Esophagus muscularis mucosa (tissue), 4 donors: ENCODE measurements around the gene NRIP1. TPM values are rescaled to one million over a fixed set of nuclear protein-coding genes. Genes with fewer than 3 reads are reported as not detected.
A peak's percentile ranks its signal among the peaks of the same experiment; 100 is the strongest.

ENCODE experiments used
- DNase-seq: peaks from one replicate; pipeline ENCODE4 v3.0.0-alpha.2; 2017; ENCODE audit errors: extremely low spot score
- H3K27ac ChIP-seq, 4 donors: fragments of 200-600 bp; sonication (generic); replicated peaks in 1 of 4; 1 replicate in 3 of 4; 2 replicates in 1 of 4; pipeline ENCODE4 v1.5.1; 2016 to 2019; ENCODE audit warnings: mild to moderate bottlenecking in 1 of 4
- H3K27me3 ChIP-seq, 4 donors: fragments of 200-600 bp; sonication (generic); one replicate each; pipeline versions ENCODE4 v1.5.1 to v1.6.0; 2016 to 2019
- H3K36me3 ChIP-seq, 4 donors: fragments of 200-600 bp; sonication (generic); one replicate each; pipeline ENCODE4 v1.5.1; 2016 to 2019
- H3K4me1 ChIP-seq, 4 donors: fragments of 200-600 bp; sonication (generic); one replicate each; pipeline ENCODE4 v1.5.1; 2016 to 2019
- H3K4me3 ChIP-seq, 4 donors: fragments of 200-600 bp; sonication (generic); 1 replicate in 2 of 4; 2 replicates in 2 of 4; pipeline ENCODE4 v1.5.1; 2016 to 2019; ENCODE audit warnings: mild to moderate bottlenecking in 4 of 4, moderate library complexity in 1 of 4
- H3K9me3 ChIP-seq, 4 donors: fragments of 200-600 bp; sonication (generic); 1 replicate in 3 of 4; 2 replicates in 1 of 4; pipeline ENCODE4 v1.5.1; 2016 to 2019
- EP300 ChIP-seq: sonication (generic); formaldehyde crosslinking; IDR thresholded peaks from one replicate; pipeline ENCODE4 v1.6.1; 2017; ENCODE audit warnings: antibody characterized with exemption
- POLR2A ChIP-seq: fragments of 450-650 bp; IDR thresholded peaks from one replicate; pipeline ENCODE4 v1.6.1; 2017; ENCODE audit warnings: antibody characterized with exemption, moderate library complexity, mild to moderate bottlenecking, low read depth
- POLR2AphosphoS5 ChIP-seq, 2 donors: sonication (generic); formaldehyde crosslinking; IDR thresholded peaks; one replicate each; pipeline ENCODE4 v1.6.1; 2017; ENCODE audit warnings: antibody characterized with exemption in 2 of 2
- WGBS: methylation state at CpG from one replicate; pipeline ENCODE4 v1.1.5; 2018; 5-methylcytosine and 5-hydroxymethylcytosine counted together
- intact Hi-C: fragments of 100-400 bp; cut with DNase I; formaldehyde crosslinking; loops from one replicate; pipeline ENCODE4 v1.15.1; 2023
- total RNA-seq, 4 donors: library from RNA; depleted of rRNA; stranded (reverse); fragments of >200 nt; gene quantifications; one replicate each; pipeline versions ENCODE4 v1.1.0 to v1.2.1, GENCODE V29; 2016
- TF ChIP-seq, protein P1 (sequence below), 3 experiments: fragments of 200-600 bp in 2 of 3; fragments of 450-650 bp in 1 of 3; sonication (generic) in 2 of 3; IDR thresholded peaks; one replicate each; pipeline ENCODE4 v1.5.1; 2017 to 2019; ENCODE audit warnings: antibody characterized with exemption in 3 of 3, mild to moderate bottlenecking in 2 of 3, moderate library complexity in 1 of 3

NRIP1 gene
- total RNA-seq, 4 donors from 2014 or later: 21.7 to 33.3 (median 28.5) TPM

- Histone ChIP-seq H3K9me3 (no peaks in the 10 kb centered on the region), H3K36me3 (no peaks in the 10 kb centered on the region), H3K4me3 (peak overlapping the region; percentile 67 to 96 (median 92)), H3K27me3 (no peaks in the 10 kb centered on the region), H3K4me1 (peaks cover 43 to 60% (median 52%) of the 10 kb centered on the region in 4 donors), H3K27ac (peak overlapping the region; percentile 97 to 98 (median 98))
- no peak for DNase-seq
- 9% methylated on average over 11 of the region's 11 CpGs for WGBS
- intact Hi-C loops: loop anchor here (5.0 kb wide), 2 partner anchors 196 to 681 kb away; partner anchors contain the start of gene HSPA13
- TF ChIP-seq POLR2A: no peak
Measured at GRCh38 chr21:15063081-15063813, 1.6 kb downstream of the NRIP1 start.

- H3K36me3 ChIP-seq: no peaks in the 10 kb centered on the region
- H3K27ac ChIP-seq: peak overlapping the region in 1 of 4 donors; percentile 98
- TF ChIP-seq, protein P1, sequence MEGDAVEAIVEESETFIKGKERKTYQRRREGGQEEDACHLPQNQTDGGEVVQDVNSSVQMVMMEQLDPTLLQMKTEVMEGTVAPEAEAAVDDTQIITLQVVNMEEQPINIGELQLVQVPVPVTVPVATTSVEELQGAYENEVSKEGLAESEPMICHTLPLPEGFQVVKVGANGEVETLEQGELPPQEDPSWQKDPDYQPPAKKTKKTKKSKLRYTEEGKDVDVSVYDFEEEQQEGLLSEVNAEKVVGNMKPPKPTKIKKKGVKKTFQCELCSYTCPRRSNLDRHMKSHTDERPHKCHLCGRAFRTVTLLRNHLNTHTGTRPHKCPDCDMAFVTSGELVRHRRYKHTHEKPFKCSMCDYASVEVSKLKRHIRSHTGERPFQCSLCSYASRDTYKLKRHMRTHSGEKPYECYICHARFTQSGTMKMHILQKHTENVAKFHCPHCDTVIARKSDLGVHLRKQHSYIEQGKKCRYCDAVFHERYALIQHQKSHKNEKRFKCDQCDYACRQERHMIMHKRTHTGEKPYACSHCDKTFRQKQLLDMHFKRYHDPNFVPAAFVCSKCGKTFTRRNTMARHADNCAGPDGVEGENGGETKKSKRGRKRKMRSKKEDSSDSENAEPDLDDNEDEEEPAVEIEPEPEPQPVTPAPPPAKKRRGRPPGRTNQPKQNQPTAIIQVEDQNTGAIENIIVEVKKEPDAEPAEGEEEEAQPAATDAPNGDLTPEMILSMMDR (IDR thresholded peaks at IDR 0.05): no peak
- TF ChIP-seq POLR2A (no peak), POLR2AphosphoS5 (IDR thresholded peaks at IDR 0.05) (no peak), EP300 (no peak)
- 60% methylated on average over 2 of the region's 2 CpGs for WGBS
- no peaks in the 10 kb centered on the region for H3K9me3 ChIP-seq
- peak overlapping the region; percentile 67 to 96 (median 92) for H3K4me3 ChIP-seq
- peaks cover 50 to 66% (median 59%) of the 10 kb centered on the region in 4 donors for H3K4me1 ChIP-seq
- no peaks in the 10 kb centered on the region for H3K27me3 ChIP-seq
- intact Hi-C loops: loop anchor here (5.0 kb wide), 2 partner anchors 195 to 680 kb away; partner anchors contain the start of gene HSPA13
- DNase-seq: no peak
Measured at GRCh38 chr21:15062606-15062965, 2.2 kb downstream of the NRIP1 start.

GRCh38 chr21:15061747-15062605 is 2.8 kb downstream of the NRIP1 start:
- WGBS: 60% methylated on average over 6 of the region's 6 CpGs
- intact Hi-C loops: loop anchor here (5.0 kb wide), 2 partner anchors 195 to 680 kb away; partner anchors contain the start of gene HSPA13
- no peak for DNase-seq
- H3K36me3 ChIP-seq: no peaks in the 10 kb centered on the region
- no peak overlapping the region for H3K27ac ChIP-seq
- TF ChIP-seq, protein P1 (IDR thresholded peaks at IDR 0.05): no peak
- no peak for TF ChIP-seq EP300
- H3K27me3 ChIP-seq: no peaks in the 10 kb centered on the region
- H3K4me1 ChIP-seq: peaks cover 56 to 72% (median 65%) of the 10 kb centered on the region in 4 donors
- no peaks in the 10 kb centered on the region for H3K9me3 ChIP-seq
- H3K4me3 ChIP-seq: peak overlapping the region in 3 of 4 donors; percentile 67 to 93 (median 91)

DNA sequence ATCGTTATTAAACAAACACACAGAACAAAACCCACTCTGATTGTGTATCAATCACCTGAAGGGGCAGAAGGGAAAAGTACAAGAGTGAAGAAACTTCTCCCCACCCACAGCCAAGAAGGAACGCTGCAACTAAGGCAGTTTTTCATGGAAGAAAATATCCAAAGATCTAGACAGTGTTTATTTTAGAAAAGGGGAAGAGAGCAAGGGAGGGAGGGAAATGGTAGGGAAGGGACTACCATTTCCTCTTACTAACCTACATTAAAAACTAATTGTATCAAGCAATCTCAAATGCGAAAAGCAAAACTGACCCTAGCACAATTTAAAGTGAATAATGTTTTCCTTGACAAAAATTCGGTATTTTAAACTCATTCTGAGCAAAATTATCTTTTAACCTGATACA is 3.5 kb downstream of the NRIP1 start:
- WGBS: 46% methylated on average over 4 of the region's 4 CpGs
- no peaks in the 10 kb centered on the region for H3K27me3 ChIP-seq
- peaks cover 60 to 73% (median 70%) of the 10 kb centered on the region in 4 donors for H3K4me1 ChIP-seq
- no peaks in the 10 kb centered on the region for H3K9me3 ChIP-seq
- intact Hi-C loops: loop anchor here (5.0 kb wide), 2 partner anchors 194 to 679 kb away; partner anchors contain the start of gene HSPA13
- no peak overlapping the region for H3K27ac ChIP-seq
- no peak overlapping the region for H3K4me3 ChIP-seq
- TF ChIP-seq, protein P1 (IDR thresholded peaks at IDR 0.05): no peak
- TF ChIP-seq EP300 (no peak), POLR2A (no peak), POLR2AphosphoS5 (IDR thresholded peaks at IDR 0.05) (no peak)
- no peak for DNase-seq
- H3K36me3 ChIP-seq: no peaks in the 10 kb centered on the region
